Measurements from ENCODE around the gene CNTLN. TPM values are rescaled to one million over a fixed set of nuclear protein-coding genes. Genes with fewer than 3 reads are reported as not detected.
"Not testable (repeated sequence)": the region's sequence is repeated elsewhere in the genome, so short reads cannot be mapped to it uniquely, and the experiment has no call there.

The CNTLN gene
- total RNA-seq, 4 donors from 2014 or later, result 1.6 to 7.0 (median 2.4) TPM

- Histone ChIP-seq H3K9me3 (no peaks in the 10 kb centered on the region), H3K27me3 (no peaks in the 10 kb centered on the region), H3K4me3 (no peak overlapping the region), H3K4me1 (peaks cover 0 to 9% (median 0%) of the 10 kb centered on the region in 4 donors), H3K36me3 (no peaks in the 10 kb centered on the region), H3K27ac (no peak overlapping the region)
- DNase-seq, result no peak
- 71 to 100% methylated on average over 2 to 3 of the region's 3 CpGs for WGBS, 2 donors (ENCODE audit: low coverage in 1 of 2)
- in situ Hi-C loops (cut with MboI; ENCODE audit: low pct_ligation_motif_present in 1 of 4, low pct_unique_long_range_greater_than_20kb in 1 of 4, low sequenced_read_pairs in 3 of 4), result loop anchor here in 1 of 4 donors (10.0 kb wide), 1 partner anchor 284 kb away; no protein-coding TSS in a partner anchor
- TF ChIP-seq CTCF (IDR thresholded peaks at IDR 0.05) (no peak), POLR2AphosphoS5 (IDR thresholded peaks at IDR 0.05) (no peak), POLR2A (IDR thresholded peaks at IDR 0.05) (no peak), EP300 (IDR thresholded peaks at IDR 0.05; ENCODE audit: low read depth) (no peak)
- intact Hi-C loops (cut with DNase I; ENCODE audit: low total_unique reads), result no loop called here
These were observed 386.4 kb downstream of the CNTLN start for GRCh38 chr9:17521100-17521855.

GRCh38 chr9:17526726-17527125 lies 391.9 kb downstream of the CNTLN start:
- H3K27ac ChIP-seq; H3K36me3 ChIP-seq; H3K27me3 ChIP-seq; H3K4me3 ChIP-seq; H3K9me3 ChIP-seq; H3K4me1 ChIP-seq; intact Hi-C loops (cut with DNase I; ENCODE audit: low total_unique reads); DNase-seq: not testable (repeated sequence)
- WGBS, 2 donors (ENCODE audit: low coverage in 1 of 2), result 81% methylated on average over 7 of the region's 7 CpGs; no CpG with 5 or more reads in 1 of the 2 donors
- in situ Hi-C loops (cut with MboI; ENCODE audit: low pct_ligation_motif_present in 1 of 4, low pct_unique_long_range_greater_than_20kb in 1 of 4, low sequenced_read_pairs in 3 of 4), result loop anchor here (10.0 to 25.0 kb wide), 3 partner anchors 278 to 1511 kb away; partner anchors contain the start of genes RRAGA (in 3 of the 4) and SAXO1 (in 3 of the 4)

GRCh38 chr9:17528859-17529258 lies 394.0 kb downstream of the CNTLN start:
- Histone ChIP-seq H3K4me1 (no peaks in the 10 kb centered on the region), H3K36me3 (no peaks in the 10 kb centered on the region), H3K27ac (no peak overlapping the region), H3K9me3 (no peaks in the 10 kb centered on the region), H3K27me3 (no peaks in the 10 kb centered on the region), H3K4me3 (no peak overlapping the region)
- no peak for DNase-seq
- intact Hi-C loops (cut with DNase I; ENCODE audit: low total_unique reads), result no loop called here
- in situ Hi-C loops (cut with MboI; ENCODE audit: low pct_ligation_motif_present in 1 of 4, low pct_unique_long_range_greater_than_20kb in 1 of 4, low sequenced_read_pairs in 3 of 4), result loop anchor here (10.0 to 25.0 kb wide), 3 partner anchors 276 to 1508 kb away; partner anchors contain the start of genes RRAGA (in 3 of the 4) and SAXO1 (in 3 of the 4)
- TF ChIP-seq CTCF (IDR thresholded peaks at IDR 0.05) (peak in 3 of 5 experiments; percentile 27 to 28 (median 27)), POLR2AphosphoS5 (IDR thresholded peaks at IDR 0.05) (no peak)

GRCh38 chr9:17531642-17532254 lies 396.9 kb downstream of the CNTLN start:
- Histone ChIP-seq H3K27ac (no peak overlapping the region), H3K4me1 (no peaks in the 10 kb centered on the region), H3K36me3 (no peaks in the 10 kb centered on the region), H3K27me3 (no peaks in the 10 kb centered on the region), H3K4me3 (no peak overlapping the region), H3K9me3 (no peaks in the 10 kb centered on the region)
- no peak for TF ChIP-seq POLR2A (IDR thresholded peaks at IDR 0.05)
- TF ChIP-seq POLR2AphosphoS5 (IDR thresholded peaks at IDR 0.05), result no peak
- TF ChIP-seq EP300 (IDR thresholded peaks at IDR 0.05; ENCODE audit: low read depth), result no peak
- TF ChIP-seq CTCF (IDR thresholded peaks at IDR 0.05), result peak; percentile 62 to 79 (median 70)
- in situ Hi-C loops (cut with MboI; ENCODE audit: low pct_ligation_motif_present in 1 of 4, low pct_unique_long_range_greater_than_20kb in 1 of 4, low sequenced_read_pairs in 3 of 4), result loop anchor here (10.0 to 25.0 kb wide), 3 partner anchors 273 to 1506 kb away; partner anchors contain the start of genes RRAGA (in 3 of the 4) and SAXO1 (in 3 of the 4)
- 34 to 45% methylated on average over 9 to 10 of the region's 10 CpGs for WGBS, 2 donors (ENCODE audit: low coverage in 1 of 2)
- DNase-seq, result peak; percentile 25
- intact Hi-C loops (cut with DNase I; ENCODE audit: low total_unique reads), result no loop called here

Data from transverse colon (tissue), 4 donors.